Measurements from ENCODE around the gene LIMS1. TPM values are rescaled to one million over a fixed set of nuclear protein-coding genes. Genes with fewer than 3 reads are reported as not detected.

Gene LIMS1
- total and polyA plus RNA-seq, 2 of the 13 experiments (the other 11 are each of a cell fraction or from before 2014, with no cell fraction given), result 38.3 to 49.6 TPM

DNA sequence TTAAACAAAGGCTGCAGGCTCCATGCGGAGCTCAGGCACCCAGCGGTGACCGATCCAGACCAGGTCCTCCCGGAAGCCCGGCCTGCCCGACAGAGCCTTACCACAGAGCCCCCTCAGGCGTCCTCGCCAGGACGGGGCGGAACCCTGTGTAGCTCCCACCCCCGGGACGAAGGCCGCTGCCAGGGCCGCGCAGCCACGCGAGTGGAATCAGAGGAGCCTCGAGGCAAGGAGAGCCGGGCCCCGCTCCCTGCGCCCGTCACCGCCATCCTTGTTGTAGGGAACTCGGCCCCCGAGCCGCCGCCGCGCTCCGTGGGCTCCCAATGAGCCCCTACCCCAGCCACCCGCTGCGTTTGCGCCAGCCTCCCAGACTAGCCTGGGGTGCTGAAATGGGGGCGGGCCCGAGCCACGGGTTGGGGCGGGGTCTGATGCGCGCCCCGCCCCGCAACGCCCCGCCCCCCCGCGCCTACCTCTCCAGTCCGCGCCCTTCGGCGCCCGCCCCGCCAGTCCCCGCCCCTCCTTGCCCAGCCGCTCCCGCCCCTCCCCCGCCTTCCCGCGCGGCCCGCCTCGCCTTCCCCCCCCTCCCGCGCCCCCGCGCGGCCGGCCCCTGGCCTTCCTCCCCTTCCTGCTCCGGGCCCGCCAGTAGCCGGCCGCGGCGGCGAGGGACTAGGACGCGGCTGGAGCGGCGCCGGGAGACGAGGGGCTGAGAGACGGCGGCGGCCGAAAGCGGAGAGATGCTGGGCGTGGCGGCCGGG is at the start of gene LIMS1 (continued):
- TF ChIP-seq, protein P1, sequence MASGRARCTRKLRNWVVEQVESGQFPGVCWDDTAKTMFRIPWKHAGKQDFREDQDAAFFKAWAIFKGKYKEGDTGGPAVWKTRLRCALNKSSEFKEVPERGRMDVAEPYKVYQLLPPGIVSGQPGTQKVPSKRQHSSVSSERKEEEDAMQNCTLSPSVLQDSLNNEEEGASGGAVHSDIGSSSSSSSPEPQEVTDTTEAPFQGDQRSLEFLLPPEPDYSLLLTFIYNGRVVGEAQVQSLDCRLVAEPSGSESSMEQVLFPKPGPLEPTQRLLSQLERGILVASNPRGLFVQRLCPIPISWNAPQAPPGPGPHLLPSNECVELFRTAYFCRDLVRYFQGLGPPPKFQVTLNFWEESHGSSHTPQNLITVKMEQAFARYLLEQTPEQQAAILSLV (CRISPR knock-in tag; IDR thresholded peaks at IDR 0.05; ENCODE audit: borderline replicate concordance), result peak; percentile 98
- TF ChIP-seq, protein P2, sequence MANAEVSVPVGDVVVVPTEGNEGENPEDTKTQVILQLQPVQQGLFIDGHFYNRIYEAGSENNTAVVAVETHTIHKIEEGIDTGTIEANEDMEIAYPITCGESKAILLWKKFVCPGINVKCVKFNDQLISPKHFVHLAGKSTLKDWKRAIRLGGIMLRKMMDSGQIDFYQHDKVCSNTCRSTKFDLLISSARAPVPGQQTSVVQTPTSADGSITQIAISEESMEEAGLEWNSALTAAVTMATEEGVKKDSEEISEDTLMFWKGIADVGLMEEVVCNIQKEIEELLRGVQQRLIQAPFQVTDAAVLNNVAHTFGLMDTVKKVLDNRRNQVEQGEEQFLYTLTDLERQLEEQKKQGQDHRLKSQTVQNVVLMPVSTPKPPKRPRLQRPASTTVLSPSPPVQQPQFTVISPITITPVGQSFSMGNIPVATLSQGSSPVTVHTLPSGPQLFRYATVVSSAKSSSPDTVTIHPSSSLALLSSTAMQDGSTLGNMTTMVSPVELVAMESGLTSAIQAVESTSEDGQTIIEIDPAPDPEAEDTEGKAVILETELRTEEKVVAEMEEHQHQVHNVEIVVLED (CRISPR knock-in tag; IDR thresholded peaks at IDR 0.05; ENCODE audit: borderline replicate concordance), result peak; percentile 62
- TF ChIP-seq BRCA1 (CRISPR knock-in tag; IDR thresholded peaks at IDR 0.05) (peak; percentile 76; the same call in 1 of the 2 replicates), ZNF101 (CRISPR knock-in tag; IDR thresholded peaks at IDR 0.05; ENCODE audit: borderline replicate concordance, low read depth) (no peak), ZNF629 (CRISPR knock-in tag; conservative IDR thresholded peaks at IDR 0.05) (no peak; the same call in 1 of the 2 replicates), ZBTB42 (CRISPR knock-in tag; IDR thresholded peaks at IDR 0.05) (peak; percentile 73; the same call in 1 of the 2 replicates), GLI4 (CRISPR knock-in tag; IDR thresholded peaks at IDR 0.05; ENCODE audit: borderline replicate concordance) (peak; percentile 55), ONECUT2 (CRISPR knock-in tag; IDR thresholded peaks at IDR 0.05) (no peak), ZFP41 (CRISPR knock-in tag; IDR thresholded peaks at IDR 0.05; ENCODE audit: borderline replicate concordance) (peak; percentile 95; the same call in 1 of the 2 replicates), SMARCC2 (IDR thresholded peaks at IDR 0.05) (no peak), ARID2 (CRISPR knock-in tag; IDR thresholded peaks at IDR 0.05; ENCODE audit: borderline replicate concordance) (peak; percentile 85; the same call in 1 of the 2 replicates), ZNF451 (CRISPR knock-in tag; IDR thresholded peaks at IDR 0.05) (peak; percentile 88), ZNF660 (CRISPR knock-in tag; IDR thresholded peaks at IDR 0.05; ENCODE audit: borderline replicate concordance, low read depth) (0 out of 2 replicates have a peak, but pooled peaks have one; percentile 71), SRSF1 (optimal IDR thresholded peaks at IDR 0.05; ENCODE audit: low read depth, low read length) (peak; percentile 87), SMAD3 (CRISPR knock-in tag; IDR thresholded peaks at IDR 0.05) (peak; percentile 88), ZNF430 (CRISPR knock-in tag; IDR thresholded peaks at IDR 0.05) (peak; percentile 94), ZNF180 (CRISPR knock-in tag; IDR thresholded peaks at IDR 0.05; ENCODE audit: borderline replicate concordance, low read depth) (0 out of 2 replicates have a peak, but pooled peaks have one; percentile 52), MLLT10 (CRISPR knock-in tag; IDR thresholded peaks at IDR 0.05) (no peak), MED13 (CRISPR knock-in tag; IDR thresholded peaks at IDR 0.05) (peak; percentile 60; the same call in 1 of the 2 replicates), KDM5A (IDR thresholded peaks at IDR 0.05; ENCODE audit: borderline replicate concordance, low read length) (peak; percentile 2; the same call in 1 of the 2 replicates), ZNF138 (CRISPR knock-in tag; IDR thresholded peaks at IDR 0.05; ENCODE audit: low read depth) (no peak)
- TF ChIP-seq, protein P3, sequence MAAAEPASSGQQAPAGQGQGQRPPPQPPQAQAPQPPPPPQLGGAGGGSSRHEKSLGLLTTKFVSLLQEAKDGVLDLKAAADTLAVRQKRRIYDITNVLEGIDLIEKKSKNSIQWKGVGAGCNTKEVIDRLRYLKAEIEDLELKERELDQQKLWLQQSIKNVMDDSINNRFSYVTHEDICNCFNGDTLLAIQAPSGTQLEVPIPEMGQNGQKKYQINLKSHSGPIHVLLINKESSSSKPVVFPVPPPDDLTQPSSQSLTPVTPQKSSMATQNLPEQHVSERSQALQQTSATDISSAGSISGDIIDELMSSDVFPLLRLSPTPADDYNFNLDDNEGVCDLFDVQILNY (CRISPR knock-in tag; conservative IDR thresholded peaks at IDR 0.05), result no peak; the same call in 1 of the 2 replicates
- TF ChIP-seq, protein P4, sequence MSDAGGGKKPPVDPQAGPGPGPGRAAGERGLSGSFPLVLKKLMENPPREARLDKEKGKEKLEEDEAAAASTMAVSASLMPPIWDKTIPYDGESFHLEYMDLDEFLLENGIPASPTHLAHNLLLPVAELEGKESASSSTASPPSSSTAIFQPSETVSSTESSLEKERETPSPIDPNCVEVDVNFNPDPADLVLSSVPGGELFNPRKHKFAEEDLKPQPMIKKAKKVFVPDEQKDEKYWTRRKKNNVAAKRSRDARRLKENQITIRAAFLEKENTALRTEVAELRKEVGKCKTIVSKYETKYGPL (CRISPR knock-in tag; IDR thresholded peaks at IDR 0.05), result peak; percentile 60; the same call in 1 of the 2 replicates
- TF ChIP-seq, protein P5, sequence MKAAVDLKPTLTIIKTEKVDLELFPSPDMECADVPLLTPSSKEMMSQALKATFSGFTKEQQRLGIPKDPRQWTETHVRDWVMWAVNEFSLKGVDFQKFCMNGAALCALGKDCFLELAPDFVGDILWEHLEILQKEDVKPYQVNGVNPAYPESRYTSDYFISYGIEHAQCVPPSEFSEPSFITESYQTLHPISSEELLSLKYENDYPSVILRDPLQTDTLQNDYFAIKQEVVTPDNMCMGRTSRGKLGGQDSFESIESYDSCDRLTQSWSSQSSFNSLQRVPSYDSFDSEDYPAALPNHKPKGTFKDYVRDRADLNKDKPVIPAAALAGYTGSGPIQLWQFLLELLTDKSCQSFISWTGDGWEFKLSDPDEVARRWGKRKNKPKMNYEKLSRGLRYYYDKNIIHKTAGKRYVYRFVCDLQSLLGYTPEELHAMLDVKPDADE (CRISPR knock-in tag; IDR thresholded peaks at IDR 0.05), result peak; percentile 94
